Rectal smooth muscle tissue (tissue), 1 donor: ENCODE results near the gene ZNF783.
"Not testable (repeated sequence)": the region's sequence is repeated elsewhere in the genome, so short reads cannot be mapped to it uniquely, and the experiment has no call there.

Source experiments
- H3K27ac ChIP-seq: one replicate; pipeline ENCODE4 v1.7.0; 2013; ENCODE audit warnings: low read depth, low read length, inconsistent platforms
- H3K27me3 ChIP-seq: one replicate; pipeline ENCODE4 v1.7.0; 2013; ENCODE audit warnings: low read length; ENCODE audit not compliant: control insufficient read depth, insufficient read depth
- H3K36me3 ChIP-seq: one replicate; pipeline ENCODE4 v1.7.0; 2013; ENCODE audit warnings: low read length; ENCODE audit not compliant: control insufficient read depth, insufficient read depth
- H3K4me1 ChIP-seq: one replicate; pipeline ENCODE4 v1.7.0; 2013; ENCODE audit warnings: low read length; ENCODE audit not compliant: control insufficient read depth, insufficient read depth
- H3K4me3 ChIP-seq: one replicate; pipeline ENCODE4 v1.7.0; 2013; ENCODE audit warnings: low read length
- H3K9ac ChIP-seq: one replicate; pipeline ENCODE4 v1.7.0; 2013; ENCODE audit warnings: low read length

ZNF783 gene

DNA sequence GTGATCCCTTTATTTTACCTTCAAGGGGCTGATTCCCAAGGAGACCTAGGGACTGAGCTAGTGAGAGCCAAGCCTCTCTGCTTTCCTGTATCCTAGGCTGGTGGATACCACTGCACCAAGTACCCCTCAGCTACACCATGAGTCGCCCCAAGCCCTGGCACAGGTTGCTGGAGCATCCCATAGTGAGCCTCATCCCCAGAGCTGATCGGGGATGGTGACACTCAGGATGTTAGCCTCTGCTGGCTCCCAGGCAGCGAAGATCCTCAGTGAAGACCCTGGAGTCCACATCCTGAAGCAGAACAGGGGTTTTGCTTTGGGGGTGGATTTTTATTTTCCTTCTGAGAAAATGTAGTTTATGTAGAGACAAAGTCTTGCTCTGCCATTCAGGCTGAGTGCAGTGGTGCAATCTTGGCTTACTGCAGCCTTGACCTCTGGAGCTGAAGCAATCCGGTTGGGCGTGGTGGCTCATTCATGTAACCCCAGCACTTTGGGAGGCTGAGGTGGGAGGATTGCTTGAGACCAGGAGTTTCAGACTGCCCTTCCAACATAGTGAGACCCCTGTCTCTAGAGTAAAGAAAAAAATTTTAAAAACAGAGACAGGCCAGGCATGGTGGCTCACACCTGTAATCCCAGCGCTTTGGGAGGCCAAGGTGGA, 35.0 kb upstream of the ZNF783 start:
- H3K4me3 ChIP-seq, result no peak overlapping the region
- no peaks in the 10 kb centered on the region for H3K27me3 ChIP-seq
- H3K36me3 ChIP-seq, result peaks cover 8% of the 10 kb centered on the region
- H3K9ac ChIP-seq, result no peak overlapping the region
- H3K4me1 ChIP-seq, result no peaks in the 10 kb centered on the region
- no peak overlapping the region for H3K27ac ChIP-seq

DNA sequence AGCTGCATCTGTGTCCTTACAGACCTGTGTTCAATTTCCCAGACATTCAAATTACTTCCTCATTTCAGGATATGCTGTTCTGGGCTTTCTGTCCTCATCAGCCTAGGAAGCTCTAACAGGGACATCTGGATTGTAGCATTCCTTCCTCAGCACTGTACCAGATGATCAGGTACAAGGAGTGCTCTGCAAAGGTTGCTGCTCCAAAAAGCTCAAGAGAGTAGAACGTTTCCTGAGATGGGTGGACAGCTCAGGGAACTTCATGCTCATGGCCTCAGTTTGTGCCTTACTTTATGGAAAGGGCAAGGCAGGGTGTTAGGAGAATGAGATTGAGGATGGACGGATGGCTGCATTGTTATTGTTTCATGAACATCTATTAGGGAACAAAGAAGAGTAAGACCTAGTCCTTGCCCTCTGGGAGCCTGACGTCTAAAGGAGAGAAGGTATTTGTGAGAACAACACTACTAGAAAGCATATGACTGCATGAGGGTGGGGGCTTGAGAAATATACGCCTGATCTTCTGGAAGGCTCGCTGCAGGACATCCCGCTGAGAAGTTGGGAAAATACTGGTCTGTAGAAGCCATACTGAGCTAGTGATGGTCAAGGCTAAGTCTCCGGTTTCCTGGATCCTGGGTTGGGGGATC, 33.0 kb upstream of the ZNF783 start:
- Histone ChIP-seq H3K36me3 (peaks cover 8% of the 10 kb centered on the region), H3K9ac (no peak overlapping the region), H3K4me3 (no peak overlapping the region), H3K4me1 (no peaks in the 10 kb centered on the region), H3K27me3 (no peaks in the 10 kb centered on the region), H3K27ac (no peak overlapping the region)

DNA sequence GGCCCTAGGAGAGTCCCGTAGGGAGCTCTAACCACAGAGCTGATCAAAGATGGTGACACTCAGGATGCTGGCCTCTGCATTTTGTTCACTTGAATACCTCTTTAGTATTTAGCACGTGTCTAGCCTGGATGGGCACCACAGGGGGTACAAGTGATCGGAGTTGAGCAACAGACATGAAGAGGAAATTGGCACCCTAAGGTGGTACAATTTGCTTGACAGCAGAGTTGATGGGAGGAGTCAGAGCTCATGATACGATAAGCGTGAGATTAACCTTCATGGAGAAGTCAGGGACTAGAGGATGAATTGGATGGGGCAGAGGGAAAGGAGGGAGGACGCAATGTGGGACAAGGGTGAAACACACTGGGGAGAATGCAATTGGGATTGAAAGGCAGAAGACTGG, 32.5 kb upstream of the ZNF783 start:
- no peaks in the 10 kb centered on the region for H3K4me1 ChIP-seq
- no peak overlapping the region for H3K27ac ChIP-seq
- H3K9ac ChIP-seq, result no peak overlapping the region
- peaks cover 8% of the 10 kb centered on the region for H3K36me3 ChIP-seq
- H3K27me3 ChIP-seq, result no peaks in the 10 kb centered on the region
- H3K4me3 ChIP-seq, result no peak overlapping the region

DNA sequence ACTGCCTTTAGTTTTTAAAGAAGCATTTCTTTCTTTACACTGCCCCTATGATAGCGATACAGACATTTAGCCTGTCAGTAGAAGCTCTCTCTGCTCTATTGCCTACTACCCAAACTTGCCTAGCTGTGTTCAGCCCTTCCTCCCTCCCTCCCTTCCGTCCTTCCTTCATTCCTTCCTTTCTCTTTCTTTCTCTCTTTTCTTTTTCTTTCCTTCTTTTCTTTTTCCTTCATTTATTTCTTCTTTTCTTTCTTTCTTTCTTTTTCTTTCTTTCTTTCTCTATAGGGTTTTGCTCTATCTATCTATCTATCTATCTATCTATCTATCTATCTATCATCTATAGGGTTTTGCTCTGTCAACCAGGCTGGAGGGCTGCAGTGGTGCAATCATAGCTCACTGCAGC, 29.6 kb upstream of the ZNF783 start:
- Histone ChIP-seq H3K9ac (no peak overlapping the region), H3K4me1 (no peaks in the 10 kb centered on the region), H3K27me3 (no peaks in the 10 kb centered on the region), H3K27ac (no peak overlapping the region), H3K4me3 (no peak overlapping the region), H3K36me3 (no peaks in the 10 kb centered on the region)

DNA sequence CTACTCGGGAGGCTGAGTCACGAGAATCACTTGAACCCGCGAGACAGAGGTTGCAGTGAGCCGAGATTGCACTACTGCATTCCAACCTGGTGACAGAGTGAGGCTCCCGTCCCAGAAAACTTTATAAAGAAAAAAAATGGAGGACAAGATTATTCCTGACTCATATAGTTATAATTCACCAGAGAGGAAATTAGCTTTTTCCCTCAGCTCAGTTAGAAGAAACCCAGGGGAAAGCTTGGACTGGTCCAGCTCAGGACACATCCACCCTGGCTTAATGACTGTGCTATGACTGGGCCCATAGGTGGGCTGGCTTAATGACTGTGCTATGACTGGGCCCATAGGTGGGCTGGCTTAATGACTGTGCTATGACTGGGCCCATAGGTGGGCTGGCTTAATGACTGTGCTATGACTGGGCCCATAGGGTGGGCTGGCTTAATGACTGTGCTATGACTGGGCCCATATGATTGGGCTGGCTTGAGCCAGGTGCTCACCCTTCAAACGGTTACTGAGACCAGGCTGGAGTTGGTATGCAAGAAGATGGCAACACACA, 28.3 kb upstream of the ZNF783 start:
- not testable (repeated sequence) for H3K36me3 ChIP-seq, H3K9ac ChIP-seq, H3K27ac ChIP-seq, H3K4me3 ChIP-seq, H3K27me3 ChIP-seq, H3K4me1 ChIP-seq

DNA sequence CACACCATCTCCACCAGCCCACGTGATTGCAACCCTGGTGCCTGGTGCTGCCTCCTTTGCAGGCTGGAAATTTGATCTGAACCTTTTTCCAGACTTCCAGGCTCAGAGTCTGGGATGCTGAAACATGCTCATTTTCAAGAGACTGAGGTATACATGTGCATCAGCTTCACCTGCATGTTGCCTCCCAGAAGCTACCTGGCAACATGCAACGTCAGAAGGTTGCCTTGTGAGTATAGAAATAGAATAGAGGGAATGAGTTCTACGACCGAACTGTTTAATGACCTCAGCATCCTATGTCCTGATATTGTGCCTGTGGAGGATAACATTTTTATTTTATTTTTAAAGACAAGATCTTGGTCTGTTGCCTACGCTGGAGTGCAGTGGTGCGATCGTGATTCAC, 24.5 kb upstream of the ZNF783 start:
- Histone ChIP-seq H3K9ac (no peak overlapping the region), H3K4me1 (peaks cover 7% of the 10 kb centered on the region), H3K4me3 (no peak overlapping the region), H3K27me3 (no peaks in the 10 kb centered on the region), H3K36me3 (no peaks in the 10 kb centered on the region), H3K27ac (no peak overlapping the region)

GRCh38 chr7:149238051-149238450, 23.9 kb upstream of the ZNF783 start:
- Histone ChIP-seq H3K4me1 (peaks cover 7% of the 10 kb centered on the region), H3K27ac (no peak overlapping the region), H3K4me3 (no peak overlapping the region), H3K9ac (no peak overlapping the region), H3K27me3 (no peaks in the 10 kb centered on the region), H3K36me3 (no peaks in the 10 kb centered on the region)

GRCh38 chr7:149239345-149240143, 22.5 kb upstream of the ZNF783 start, which contains the start of gene ZNF212:
Gene ZNF212 (plus strand): TSS chr7:149239651. CDS start chr7:149239779, 128 bp downstream.
- no peaks in the 10 kb centered on the region for H3K36me3 ChIP-seq
- peak within 1 kb of the TSS; percentile 64 for H3K27ac ChIP-seq
- peak within 1 kb of the TSS; percentile 80 for H3K9ac ChIP-seq
- peaks cover 7% of the 10 kb centered on the region for H3K4me1 ChIP-seq
- peak within 1 kb of the TSS; percentile 99 for H3K4me3 ChIP-seq
- no peaks in the 10 kb centered on the region for H3K27me3 ChIP-seq

DNA sequence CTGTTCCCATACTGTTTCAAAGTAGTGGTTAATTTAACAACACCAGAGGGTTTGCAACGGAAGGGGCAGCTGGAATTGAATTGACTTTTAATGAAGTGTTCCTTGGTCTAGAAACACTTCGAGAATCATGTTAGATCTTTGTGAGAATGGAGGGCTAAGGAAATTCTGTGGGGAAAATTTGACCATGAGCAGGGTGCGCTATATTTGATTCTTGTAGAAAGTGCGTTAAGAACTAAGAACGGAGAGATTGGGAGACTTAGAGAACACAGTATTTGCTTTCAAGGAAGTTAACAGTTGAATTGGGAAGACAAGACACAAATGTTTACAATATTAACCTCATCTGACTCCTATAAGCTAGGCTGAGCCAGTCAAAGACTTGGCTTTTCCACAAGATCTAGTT, 21.4 kb upstream of the ZNF783 start:
- peak overlapping the region; percentile 99 for H3K4me3 ChIP-seq
- H3K27ac ChIP-seq, result no peak overlapping the region
- no peaks in the 10 kb centered on the region for H3K27me3 ChIP-seq
- no peak overlapping the region for H3K9ac ChIP-seq
- H3K4me1 ChIP-seq, result peaks cover 7% of the 10 kb centered on the region
- no peaks in the 10 kb centered on the region for H3K36me3 ChIP-seq

GRCh38 chr7:149241696-149242095, 20.3 kb upstream of the ZNF783 start:
- Histone ChIP-seq H3K4me1 (peaks cover 7% of the 10 kb centered on the region), H3K36me3 (no peaks in the 10 kb centered on the region), H3K4me3 (no peak overlapping the region), H3K27me3 (no peaks in the 10 kb centered on the region), H3K9ac (no peak overlapping the region), H3K27ac (no peak overlapping the region)

DNA sequence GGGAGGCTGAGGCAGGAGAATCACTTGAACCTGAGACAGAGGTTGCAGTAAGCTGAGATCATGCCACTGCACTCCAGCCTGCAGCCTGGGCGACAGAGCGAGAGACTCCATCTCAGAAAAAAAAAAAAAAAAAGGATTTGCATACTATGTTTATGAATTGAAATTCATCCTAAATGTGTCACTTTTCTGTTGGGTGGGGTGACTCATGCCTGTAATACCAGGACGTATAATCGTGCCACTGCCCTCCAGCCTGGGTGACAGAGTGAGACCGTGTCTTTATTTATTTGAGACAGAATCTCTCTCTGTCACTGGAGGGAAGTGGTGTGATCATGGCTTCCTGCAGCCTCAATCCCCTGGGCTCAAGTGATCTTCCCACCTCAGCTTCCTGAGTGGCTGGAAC, 16.8 kb upstream of the ZNF783 start:
- Histone ChIP-seq H3K36me3 (no peaks in the 10 kb centered on the region), H3K4me1 (peaks cover 7% of the 10 kb centered on the region), H3K9ac (no peak overlapping the region), H3K27ac (no peak overlapping the region), H3K4me3 (no peak overlapping the region), H3K27me3 (no peaks in the 10 kb centered on the region)

GRCh38 chr7:149245744-149246143, 16.3 kb upstream of the ZNF783 start:
- Histone ChIP-seq H3K27ac (no peak overlapping the region), H3K9ac (no peak overlapping the region)

More at GRCh38 chr7:149245744-149246143, 16.3 kb upstream of the ZNF783 start:
- Histone ChIP-seq H3K4me3 (no peak overlapping the region), H3K4me1 (peaks cover 2% of the 10 kb centered on the region), H3K36me3 (no peaks in the 10 kb centered on the region), H3K27me3 (no peaks in the 10 kb centered on the region)
